OCI-LY7 (cell line): ENCODE measurements around the gene NUDT8. TPM values are rescaled to one million over a fixed set of nuclear protein-coding genes. Genes with fewer than 3 reads are reported as not detected.
"Not testable (repeated sequence)": the region's sequence is repeated elsewhere in the genome, so short reads cannot be mapped to it uniquely, and the experiment has no call there.

Source experiments
- BruUV-seq: library from RNA; stranded (reverse); fragments of 400-500 nt; replicated peaks from 2 replicates; lab custom pipeline; 2021; lab: Mats Ljungman, UMichigan
- CTCF ChIA-PET: fragments of 300-600 bp; sonication (Branson Sonifier 250); formaldehyde crosslinking; loops from one replicate; lab custom pipeline; 2022; ENCODE audit warnings: antibody characterized with exemption; ENCODE audit not compliant: unreplicated experiment; lab: Charles Lee
- POLR2A ChIA-PET: fragments of 300-600 bp; sonication (Branson Sonifier 250); formaldehyde crosslinking; loops from one replicate; lab custom pipeline; 2022; ENCODE audit warnings: antibody characterized with exemption; lab: Charles Lee
- DNase-seq: peaks from one replicate; pipeline ENCODE4 v3.0.0-alpha.2; 2015; ENCODE audit warnings: low spot score
- H2AFZ ChIP-seq: fragments of 200-600 bp; sonication (generic), shearing (Covaris generic); 2 replicates; pipeline ENCODE4 v1.6.1; 2014; ENCODE audit warnings: mild to moderate bottlenecking, antibody characterized with exemption, low read length, moderate library complexity
- H3K27ac ChIP-seq: fragments of 200-600 bp; sonication (generic); 2 replicates; pipeline ENCODE4 v1.5.1; 2014; ENCODE audit warnings: mixed run types, low read depth, mild to moderate bottlenecking, moderate library complexity, low read length, inconsistent platforms; ENCODE audit not compliant: poor library complexity, severe bottlenecking
- H3K36me3 ChIP-seq: fragments of 200-600 bp; sonication (generic); 2 replicates; pipeline ENCODE4 v1.6.1; 2014; ENCODE audit warnings: mild to moderate bottlenecking, antibody characterized with exemption, low read length, moderate library complexity, mixed read lengths; ENCODE audit not compliant: insufficient read depth
- H3K4me1 ChIP-seq: fragments of 200-600 bp; sonication (generic); 2 replicates; pipeline ENCODE4 v1.5.1; 2014; ENCODE audit warnings: mild to moderate bottlenecking, low read length; ENCODE audit not compliant: insufficient read depth, poor library complexity, severe bottlenecking
- H3K4me2 ChIP-seq: fragments of 200-600 bp; sonication (generic); 2 replicates; pipeline ENCODE4 v1.6.1; 2014; ENCODE audit warnings: mild to moderate bottlenecking, low read length
- H3K4me3 ChIP-seq: fragments of 200-600 bp; sonication (generic); 2 replicates; pipeline ENCODE4 v1.5.1; 2014; ENCODE audit warnings: mild to moderate bottlenecking, low read depth, low read length; ENCODE audit not compliant: poor library complexity, severe bottlenecking
- H3K79me2 ChIP-seq: fragments of 200-600 bp; sonication (generic); 2 replicates; pipeline ENCODE4 v1.6.1; 2016; ENCODE audit warnings: low read depth, mild to moderate bottlenecking, low read length, moderate library complexity, mixed read lengths; ENCODE audit not compliant: insufficient read depth
- H3K9me2 ChIP-seq: fragments of 200-600 bp; sonication (generic); 2 replicates; pipeline ENCODE4 v1.6.1; 2016; ENCODE audit warnings: mild to moderate bottlenecking, low read length, mixed read lengths; ENCODE audit not compliant: insufficient read depth
- H3K9me3 ChIP-seq: fragments of 200-600 bp; sonication (generic); 2 replicates; pipeline ENCODE4 v1.6.1; 2014; ENCODE audit warnings: mild to moderate bottlenecking, mixed run types, low read length, mixed read lengths
- H4K20me1 ChIP-seq: fragments of 200-600 bp; sonication (generic); 2 replicates; pipeline ENCODE4 v1.6.1; 2014; ENCODE audit warnings: mild to moderate bottlenecking, antibody characterized with exemption, low read length, moderate library complexity, mixed read lengths; ENCODE audit not compliant: insufficient read depth
- EZH2phosphoT487 ChIP-seq: fragments of 200-600 bp; sonication (generic); IDR thresholded peaks from 2 replicates; pipeline ENCODE4 v1.6.1; 2018; ENCODE audit warnings: low read depth, borderline replicate concordance, mild to moderate bottlenecking, mixed run types, antibody characterized with exemption, low read length, moderate library complexity, mixed read lengths
- intact Hi-C: fragments of 100-400 bp; cut with micrococcal nuclease; formaldehyde crosslinking; loops from one replicate; pipeline ENCODE4 v1.10.0; 2022; ENCODE audit not compliant: unreplicated experiment
- total RNA-seq, 2 experiments: library from RNA; depleted of rRNA in 1 of 2; stranded (reverse); fragments of >200 nt in 1 of 2; shearing (Covaris generic) in 1 of 2; gene quantifications; 2 replicates each; pipeline ENCODE4 v1.2.3, GENCODE V29; 2014 to 2022
- TF ChIP-seq, protein P1 (sequence below): fragments of 200-600 bp; sonication (generic); conservative IDR thresholded peaks from 2 replicates; pipeline ENCODE4 v1.5.1; 2014; ENCODE audit warnings: mild to moderate bottlenecking, antibody characterized with exemption, low read length, moderate library complexity, mixed read lengths

The NUDT8 gene
- total RNA-seq, 2 experiments from 2014 or later: 20.4 to 35.4 TPM

DNA sequence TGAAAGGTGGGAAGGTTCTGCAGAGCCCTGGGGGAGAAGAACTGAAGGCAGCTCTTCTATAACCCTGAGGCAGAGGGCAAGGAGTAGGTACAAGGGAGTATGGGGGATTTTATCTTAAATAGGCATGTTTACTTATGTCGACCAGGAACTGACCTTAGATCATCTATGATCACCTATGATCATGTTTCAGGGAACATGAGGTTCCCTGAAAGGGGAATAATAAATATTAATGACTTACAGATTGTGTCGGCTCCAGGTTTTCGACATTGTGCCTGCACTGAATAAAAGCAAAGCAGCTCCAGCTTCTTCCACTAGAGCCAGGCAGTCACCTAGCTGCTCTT, 36.2 kb downstream of the NUDT8 start:
- Histone ChIP-seq H3K4me2 (no peak overlapping the region), H3K79me2 (no peaks in the 10 kb centered on the region), H3K4me3 (no peak overlapping the region), H2AFZ (no peak overlapping the region), H3K27ac (no peak overlapping the region), H4K20me1 (no peaks in the 10 kb centered on the region), H3K9me2 (no peaks in the 10 kb centered on the region), H3K9me3 (no peaks in the 10 kb centered on the region; the same call in 1 of the 2 replicates), H3K4me1 (peaks cover 9% of the 10 kb centered on the region), H3K36me3 (peaks cover 21% of the 10 kb centered on the region)
- ChIA-PET CTCF (no interaction called here), POLR2A (interaction anchor here (2.6 kb wide), 1 partner anchor 10 kb away, joined by 11 read pairs; the partner anchor contains the start of gene GSTP1)
- intact Hi-C loops: no loop called here
- DNase-seq: no peak
- no TSS peak for BruUV-seq
- TF ChIP-seq EZH2phosphoT487: no peak
- TF ChIP-seq, protein P1, sequence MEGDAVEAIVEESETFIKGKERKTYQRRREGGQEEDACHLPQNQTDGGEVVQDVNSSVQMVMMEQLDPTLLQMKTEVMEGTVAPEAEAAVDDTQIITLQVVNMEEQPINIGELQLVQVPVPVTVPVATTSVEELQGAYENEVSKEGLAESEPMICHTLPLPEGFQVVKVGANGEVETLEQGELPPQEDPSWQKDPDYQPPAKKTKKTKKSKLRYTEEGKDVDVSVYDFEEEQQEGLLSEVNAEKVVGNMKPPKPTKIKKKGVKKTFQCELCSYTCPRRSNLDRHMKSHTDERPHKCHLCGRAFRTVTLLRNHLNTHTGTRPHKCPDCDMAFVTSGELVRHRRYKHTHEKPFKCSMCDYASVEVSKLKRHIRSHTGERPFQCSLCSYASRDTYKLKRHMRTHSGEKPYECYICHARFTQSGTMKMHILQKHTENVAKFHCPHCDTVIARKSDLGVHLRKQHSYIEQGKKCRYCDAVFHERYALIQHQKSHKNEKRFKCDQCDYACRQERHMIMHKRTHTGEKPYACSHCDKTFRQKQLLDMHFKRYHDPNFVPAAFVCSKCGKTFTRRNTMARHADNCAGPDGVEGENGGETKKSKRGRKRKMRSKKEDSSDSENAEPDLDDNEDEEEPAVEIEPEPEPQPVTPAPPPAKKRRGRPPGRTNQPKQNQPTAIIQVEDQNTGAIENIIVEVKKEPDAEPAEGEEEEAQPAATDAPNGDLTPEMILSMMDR: no peak

- Histone ChIP-seq H3K4me3 (no peak overlapping the region), H4K20me1 (no peaks in the 10 kb centered on the region), H3K9me2 (no peaks in the 10 kb centered on the region), H3K9me3 (no peaks in the 10 kb centered on the region; the same call in 1 of the 2 replicates), H3K27ac (no peak overlapping the region), H3K4me2 (no peak overlapping the region), H3K36me3 (peaks cover 25% of the 10 kb centered on the region), H3K79me2 (no peaks in the 10 kb centered on the region), H3K4me1 (peaks cover 15% of the 10 kb centered on the region), H2AFZ (no peak overlapping the region)
- TF ChIP-seq, protein P1: no peak
- no peak for TF ChIP-seq EZH2phosphoT487
- DNase-seq: no peak
- CTCF ChIA-PET: no interaction called here
- no TSS peak for BruUV-seq
- POLR2A ChIA-PET: interaction anchor here (0.7 to 2.6 kb wide), 2 partner anchors 10 to 769 kb away, joined by 3 to 11 read pairs; partner anchors contain the start of gene GSTP1
- intact Hi-C loops: no loop called here
Measured at GRCh38 chr11:67592880-67593564, 36.7 kb downstream of the NUDT8 start.

DNA sequence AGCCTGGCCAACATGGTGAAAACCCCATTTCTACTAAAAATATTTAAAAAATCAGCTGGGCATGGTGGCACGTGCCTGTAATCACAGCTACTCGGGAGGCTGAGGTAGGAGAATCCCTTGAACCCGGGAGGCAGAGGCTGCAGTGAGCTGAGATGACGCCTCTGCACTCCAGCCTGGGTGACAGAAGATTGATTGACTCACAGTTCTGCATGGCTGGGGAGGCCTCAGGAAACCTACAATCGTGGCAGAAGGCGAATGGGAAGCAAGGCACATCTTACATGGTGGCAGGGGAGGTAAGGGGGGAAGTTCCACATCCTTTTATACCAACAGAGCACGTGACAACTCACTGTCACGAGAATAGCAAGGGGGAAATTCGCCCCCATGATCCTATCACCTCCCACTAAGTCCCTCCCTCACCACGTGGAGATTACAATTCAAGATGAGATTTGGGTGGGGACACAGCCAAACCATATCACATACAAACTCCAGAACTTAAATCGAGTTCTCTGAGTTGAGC, 40.8 kb downstream of the NUDT8 start:
- peaks cover 61% of the 10 kb centered on the region for H3K36me3 ChIP-seq
- CTCF ChIA-PET: interaction anchor here (0.6 kb wide), 1 partner anchor 83 kb away, joined by 10 read pairs; no protein-coding TSS in a partner anchor
- not testable (repeated sequence) for DNase-seq, H3K4me3 ChIP-seq, H4K20me1 ChIP-seq, H3K9me3 ChIP-seq, H3K9me2 ChIP-seq, H2AFZ ChIP-seq, BruUV-seq
- peak overlapping the region; percentile 8; the same call in 1 of the 2 replicates for H3K4me2 ChIP-seq
- H3K4me1 ChIP-seq: peaks cover 49% of the 10 kb centered on the region
- intact Hi-C loops: loop anchor here (1.0 to 10.0 kb wide), 3 partner anchors 17 to 234 kb away; partner anchors contain the start of genes NDUFV1, POLD4, PPP1CA and TBC1D10C
- peaks cover 21% of the 10 kb centered on the region; the same call in 1 of the 2 replicates for H3K79me2 ChIP-seq
- H3K27ac ChIP-seq: peak overlapping the region; percentile 84
- POLR2A ChIA-PET: interaction anchor here (1.2 kb wide), 1 partner anchor 12 kb away, joined by 3 read pairs; no protein-coding TSS in a partner anchor
